GM19395 (cell line): ENCODE measurements around the gene UNC119B.

Experiments
- ATAC-seq: cut with Tn5 transposase; IDR thresholded peaks from one replicate; pipeline ENCODE4 v1.9.1; 2021; ENCODE audit warnings: mild to moderate bottlenecking, moderate library complexity; ENCODE audit not compliant: unreplicated experiment

The UNC119B gene

DNA sequence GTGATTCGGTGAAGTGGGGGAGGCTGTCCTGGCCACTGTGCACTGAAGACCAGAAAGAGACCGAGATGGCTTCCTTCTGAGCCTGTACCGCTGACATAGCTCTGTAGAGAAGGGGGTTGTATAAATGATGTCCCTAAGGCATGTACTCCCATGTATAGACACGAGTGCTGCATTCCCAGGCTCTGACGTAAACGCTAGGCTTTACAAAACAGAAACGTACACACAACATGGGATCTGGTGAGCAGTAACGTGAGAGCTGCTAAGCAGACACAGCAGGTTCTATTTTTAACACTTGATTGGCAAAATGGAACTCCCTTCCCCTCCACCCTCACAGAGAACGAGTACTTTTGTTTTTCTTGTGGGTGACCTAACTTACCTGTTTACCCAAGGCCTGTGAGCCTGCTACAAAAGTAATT lies 51.3 kb downstream of the UNC119B start:
- ATAC-seq = no peak

DNA sequence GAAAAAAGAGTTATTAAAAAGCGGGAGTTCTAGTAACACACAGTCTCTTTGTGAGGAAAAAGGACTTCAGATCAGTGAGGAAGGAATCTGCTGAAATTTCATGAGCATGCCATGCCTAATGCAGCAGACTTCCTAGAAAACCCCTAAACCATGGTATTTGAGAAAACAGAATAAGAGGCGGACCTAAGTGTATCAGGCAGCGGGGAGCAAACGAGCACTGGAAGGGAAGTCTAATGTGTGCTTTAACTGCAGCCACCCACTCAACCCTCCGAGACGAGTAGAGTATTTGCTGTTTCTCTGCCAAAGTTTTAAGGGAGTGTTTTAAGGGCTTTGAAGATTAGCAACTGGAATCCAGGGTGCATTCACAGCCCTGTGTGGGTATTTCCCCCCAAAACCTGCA lies 51.8 kb downstream of the UNC119B start:
- no peak for ATAC-seq

DNA sequence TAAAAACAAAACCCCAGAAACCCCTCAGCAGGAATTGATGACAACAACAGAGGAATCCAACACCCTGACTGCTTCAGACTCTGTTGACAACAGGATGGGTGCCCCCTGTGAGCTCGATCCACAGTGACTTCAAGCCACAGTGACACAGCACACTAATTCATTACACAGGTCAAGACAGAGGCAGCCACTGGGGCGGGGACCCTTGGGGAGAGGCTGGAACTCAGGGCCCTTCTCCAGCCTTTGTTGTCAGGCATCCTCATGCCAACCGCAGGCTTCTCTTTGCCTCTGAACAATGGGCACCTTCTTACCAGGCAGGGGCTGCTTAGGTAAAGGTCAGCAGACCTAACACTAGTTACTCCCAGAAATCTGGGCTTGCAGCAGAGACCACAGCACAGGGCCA lies 53.0 kb downstream of the UNC119B start:
- ATAC-seq = no peak

DNA sequence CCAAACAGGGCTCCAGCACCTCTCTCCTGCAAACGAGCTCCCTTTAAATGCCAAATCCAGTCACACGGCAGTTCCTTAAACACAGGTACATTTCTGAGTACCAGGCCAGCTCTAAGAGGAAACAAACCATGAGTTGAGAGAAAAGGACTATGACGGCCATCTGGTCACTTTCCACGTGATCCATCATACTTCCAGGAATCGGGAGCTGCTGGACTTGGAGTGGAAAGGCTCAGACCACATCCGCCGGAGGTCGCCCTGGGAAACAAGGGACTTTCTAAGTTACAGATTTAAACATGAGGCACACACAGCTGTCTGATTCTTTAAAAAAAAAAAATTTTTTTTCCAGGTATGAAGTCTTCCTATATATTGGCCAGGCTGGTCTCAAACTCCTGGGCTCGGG lies 54.6 kb downstream of the UNC119B start:
- no peak for ATAC-seq

DNA sequence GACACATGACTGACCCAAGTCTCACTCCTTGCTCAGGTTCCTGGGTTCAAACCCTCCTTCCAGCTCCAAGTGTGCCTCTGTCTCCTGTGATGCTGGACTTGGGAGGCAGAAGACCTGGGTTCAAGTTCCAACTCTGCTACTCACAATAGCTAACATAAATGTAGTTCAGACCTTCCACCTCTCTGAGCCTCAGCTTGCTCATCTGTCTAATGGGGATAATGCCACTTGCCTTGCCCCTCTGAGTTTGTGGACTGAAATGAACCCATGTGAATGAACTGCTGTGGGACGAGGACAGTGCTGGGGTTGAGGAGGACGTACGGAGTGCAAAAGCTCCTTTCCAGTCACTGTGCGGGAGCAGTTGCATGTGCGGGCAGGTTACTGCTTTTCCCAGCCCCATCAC lies 56.3 kb downstream of the UNC119B start:
- ATAC-seq = no peak

DNA sequence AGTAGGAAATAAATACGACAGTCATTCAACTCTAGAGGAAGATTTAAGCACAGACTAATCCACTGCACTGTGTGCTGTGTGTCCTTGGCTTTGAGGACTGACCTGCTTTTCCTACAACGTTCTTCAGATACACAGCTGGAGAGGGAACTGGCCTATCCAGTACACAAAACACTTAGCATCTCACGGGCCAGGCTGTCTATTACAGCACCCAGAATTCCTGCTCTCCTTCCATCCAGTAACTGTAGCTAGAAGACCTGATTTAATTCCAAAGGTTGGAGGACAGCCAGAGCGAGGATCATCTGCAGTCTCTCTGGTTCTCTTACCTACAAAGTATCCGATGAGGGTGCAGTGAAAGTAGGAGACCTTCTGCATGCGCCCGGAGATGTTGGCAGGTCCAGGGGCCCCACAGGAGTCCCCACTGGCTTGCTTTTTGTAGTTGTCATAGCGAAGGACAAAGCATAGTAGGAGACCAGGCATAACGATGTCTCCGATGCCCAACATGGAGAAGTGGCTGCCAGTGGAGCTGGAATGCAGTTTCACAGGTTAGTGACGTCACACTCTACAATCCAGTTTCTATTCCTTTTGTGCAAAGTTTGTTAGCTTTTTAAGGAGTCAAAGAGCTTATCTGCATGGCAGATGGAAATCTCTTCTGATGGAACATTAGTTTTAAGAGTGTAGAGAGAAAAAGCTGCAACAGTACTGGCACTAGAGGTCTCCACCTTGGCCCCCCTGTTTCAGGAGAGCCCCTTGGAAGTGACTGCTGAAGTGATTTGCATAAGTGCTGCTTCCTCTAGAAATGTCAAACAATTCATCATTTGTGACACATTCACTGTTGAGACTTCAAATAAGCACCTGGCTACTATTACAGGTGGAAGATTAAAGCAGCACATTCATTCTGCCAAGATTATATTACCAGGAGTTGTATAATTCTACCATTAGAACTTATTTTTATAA lies 57.1 kb downstream of the UNC119B start:
- no peak for ATAC-seq

DNA sequence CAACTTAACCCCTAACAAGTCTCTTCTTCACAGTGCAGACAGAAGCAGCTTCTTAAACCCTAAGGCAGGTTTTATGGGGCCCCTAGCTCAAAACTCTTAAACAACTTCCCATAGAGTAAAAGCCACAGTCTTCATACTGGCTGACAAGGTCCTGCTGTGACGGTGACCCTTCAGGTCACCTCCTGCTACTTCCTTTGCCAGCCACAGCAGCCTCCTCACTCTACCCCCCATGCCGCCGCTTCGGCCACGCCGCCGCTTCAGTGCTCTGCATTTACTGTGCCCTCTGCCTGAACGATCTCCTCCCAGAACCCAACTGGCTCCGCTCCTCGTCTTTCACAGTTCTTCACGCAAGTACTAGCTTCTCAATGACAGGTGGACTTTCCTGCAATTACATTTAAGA lies 60.8 kb downstream of the UNC119B start:
- ATAC-seq = no peak
